ENCODE measurements around the gene ABHD12B. TPM values are rescaled to one million over a fixed set of nuclear protein-coding genes. Genes with fewer than 3 reads are reported as not detected.

The ABHD12B gene
- total and polyA plus RNA-seq, 2 experiments from 2014 or later: 9.0 to 52.8 TPM

- TF ChIP-seq ZNF462 (CRISPR knock-in tag; IDR thresholded peaks at IDR 0.05): no peak
- no peak for TF ChIP-seq ZNF331 (CRISPR knock-in tag; IDR thresholded peaks at IDR 0.05; ENCODE audit: low read depth)
Measured at GRCh38 chr14:50837271-50837670, 34.6 kb upstream of the ABHD12B start (continued).

GRCh38 chr14:50837850-50838470 is 33.9 kb upstream of the ABHD12B start:
- H3K4me1 ChIP-seq (ENCODE audit: insufficient read depth): no peaks in the 10 kb centered on the region
- ATAC-seq: no peak
- Mint-ChIP-seq H3K27ac (no peak overlapping the region), H3K9me3 (no peaks in the 10 kb centered on the region), H3K36me3 (ENCODE audit: low read depth) (no peaks in the 10 kb centered on the region), H3K4me3 (no peak overlapping the region), H3K27me3 (ENCODE audit: insufficient read depth, low read depth, poor library complexity) (peaks cover 10% of the 10 kb centered on the region), H3K4me1 (peaks cover under 1% of the 10 kb centered on the region)
- H3K9me2 ChIP-seq (ENCODE audit: insufficient read depth): peaks cover 6% of the 10 kb centered on the region
- H3K4me2 ChIP-seq: no peak overlapping the region
- no peaks in the 10 kb centered on the region for H3K36me3 ChIP-seq (ENCODE audit: insufficient read depth)
- H3F3A ChIP-seq (replicated peaks; ENCODE audit: low read depth): no peaks in the 10 kb centered on the region; the same call in 1 of the 2 replicates
- no peak overlapping the region for H2AFZ ChIP-seq
- DNase-seq (ENCODE audit: low spot score): no peak
- TF ChIP-seq ETS1 (IDR thresholded peaks at IDR 0.05) (no peak), ZNF462 (CRISPR knock-in tag; IDR thresholded peaks at IDR 0.05) (no peak), EZH2phosphoT487 (IDR thresholded peaks at IDR 0.05; ENCODE audit: unreplicated experiment) (no peak)
- H3K79me2 ChIP-seq (replicated peaks; ENCODE audit: insufficient read depth): no peaks in the 10 kb centered on the region
- no peak overlapping the region for H3K4me3 ChIP-seq
- no peaks in the 10 kb centered on the region for H4K20me1 ChIP-seq (replicated peaks; ENCODE audit: insufficient read depth)
- peaks cover 29% of the 10 kb centered on the region for H3K27me3 ChIP-seq (ENCODE audit: insufficient read depth)
- no peak overlapping the region for H3K27ac ChIP-seq (ENCODE audit: low read depth)

Measured in GM23338 (cell line).